Fibroblast of pulmonary artery (primary cell): ENCODE results near the gene NEU4.
A peak's percentile ranks its signal among the peaks of the same experiment; 100 is the strongest.
"Not testable (repeated sequence)": the region's sequence is repeated elsewhere in the genome, so short reads cannot be mapped to it uniquely, and the experiment has no call there.

Experiments used
- DNase-seq: peaks from one replicate; pipeline ENCODE4 v3.0.0-alpha.2; 2010; ENCODE audit warnings: low read depth
- H3K4me3 ChIP-seq: replicated peaks from 2 replicates; pipeline ENCODE4 v1.5.1; 2011; ENCODE audit warnings: low read depth, mild to moderate bottlenecking, control low read depth, low read length, moderate library complexity
- TF ChIP-seq, protein P1 (sequence below): IDR thresholded peaks from 2 replicates; pipeline ENCODE4 v1.5.1; 2011; ENCODE audit warnings: mild to moderate bottlenecking, control low read depth, low read length, inconsistent platforms; ENCODE audit errors: missing control alignments

NEU4 gene

DNA sequence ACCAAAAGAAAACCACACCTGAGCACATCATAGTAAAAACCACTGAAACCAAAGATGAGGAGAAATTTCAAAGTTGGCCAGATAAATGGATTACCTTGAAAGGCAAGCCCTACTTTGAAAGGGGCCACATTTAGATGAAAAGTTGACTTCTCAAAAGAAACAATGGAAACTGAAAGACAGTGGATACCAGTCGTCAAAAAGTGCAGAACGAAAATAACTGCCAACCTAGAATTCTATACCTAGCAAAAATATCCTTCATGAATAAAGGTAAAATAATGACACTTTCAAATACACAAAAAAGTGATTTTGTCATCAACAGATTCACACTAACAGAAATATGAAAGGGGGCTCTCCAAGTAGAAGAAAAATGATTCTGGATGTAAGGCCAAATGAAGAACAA, 18.4 kb downstream of the NEU4 start:
- DNase-seq = no peak
- TF ChIP-seq, protein P1, sequence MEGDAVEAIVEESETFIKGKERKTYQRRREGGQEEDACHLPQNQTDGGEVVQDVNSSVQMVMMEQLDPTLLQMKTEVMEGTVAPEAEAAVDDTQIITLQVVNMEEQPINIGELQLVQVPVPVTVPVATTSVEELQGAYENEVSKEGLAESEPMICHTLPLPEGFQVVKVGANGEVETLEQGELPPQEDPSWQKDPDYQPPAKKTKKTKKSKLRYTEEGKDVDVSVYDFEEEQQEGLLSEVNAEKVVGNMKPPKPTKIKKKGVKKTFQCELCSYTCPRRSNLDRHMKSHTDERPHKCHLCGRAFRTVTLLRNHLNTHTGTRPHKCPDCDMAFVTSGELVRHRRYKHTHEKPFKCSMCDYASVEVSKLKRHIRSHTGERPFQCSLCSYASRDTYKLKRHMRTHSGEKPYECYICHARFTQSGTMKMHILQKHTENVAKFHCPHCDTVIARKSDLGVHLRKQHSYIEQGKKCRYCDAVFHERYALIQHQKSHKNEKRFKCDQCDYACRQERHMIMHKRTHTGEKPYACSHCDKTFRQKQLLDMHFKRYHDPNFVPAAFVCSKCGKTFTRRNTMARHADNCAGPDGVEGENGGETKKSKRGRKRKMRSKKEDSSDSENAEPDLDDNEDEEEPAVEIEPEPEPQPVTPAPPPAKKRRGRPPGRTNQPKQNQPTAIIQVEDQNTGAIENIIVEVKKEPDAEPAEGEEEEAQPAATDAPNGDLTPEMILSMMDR = no peak
- no peak overlapping the region for H3K4me3 ChIP-seq

DNA sequence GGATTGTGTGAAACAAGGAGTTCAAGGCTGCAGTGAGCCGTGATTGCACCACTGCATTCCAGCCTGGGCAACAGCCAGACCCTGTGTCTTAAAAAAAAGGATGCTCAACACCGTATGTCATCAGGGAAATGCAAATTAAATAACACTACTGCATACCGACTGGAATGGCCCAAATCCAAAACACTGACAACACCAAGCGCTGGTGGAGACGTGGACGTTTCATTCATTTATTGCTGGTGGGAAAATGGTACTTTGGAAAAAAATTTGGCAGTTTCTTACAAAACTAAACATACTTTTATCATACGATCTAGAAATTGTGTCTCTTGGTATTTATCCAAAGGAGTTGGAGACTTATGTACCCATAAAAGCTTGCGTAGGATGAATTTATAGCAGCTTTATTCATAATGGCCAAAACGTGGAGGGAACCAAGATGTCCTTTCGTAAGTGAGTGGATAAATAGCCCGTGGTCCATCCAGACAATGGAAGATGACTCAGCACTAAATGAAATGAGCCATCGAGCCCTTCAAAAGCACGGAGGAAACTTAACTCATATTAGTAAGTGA, 24.2 kb downstream of the NEU4 start:
- DNase-seq = peak; percentile 63
- no peak overlapping the region for H3K4me3 ChIP-seq
- TF ChIP-seq, protein P1 = no peak

DNA sequence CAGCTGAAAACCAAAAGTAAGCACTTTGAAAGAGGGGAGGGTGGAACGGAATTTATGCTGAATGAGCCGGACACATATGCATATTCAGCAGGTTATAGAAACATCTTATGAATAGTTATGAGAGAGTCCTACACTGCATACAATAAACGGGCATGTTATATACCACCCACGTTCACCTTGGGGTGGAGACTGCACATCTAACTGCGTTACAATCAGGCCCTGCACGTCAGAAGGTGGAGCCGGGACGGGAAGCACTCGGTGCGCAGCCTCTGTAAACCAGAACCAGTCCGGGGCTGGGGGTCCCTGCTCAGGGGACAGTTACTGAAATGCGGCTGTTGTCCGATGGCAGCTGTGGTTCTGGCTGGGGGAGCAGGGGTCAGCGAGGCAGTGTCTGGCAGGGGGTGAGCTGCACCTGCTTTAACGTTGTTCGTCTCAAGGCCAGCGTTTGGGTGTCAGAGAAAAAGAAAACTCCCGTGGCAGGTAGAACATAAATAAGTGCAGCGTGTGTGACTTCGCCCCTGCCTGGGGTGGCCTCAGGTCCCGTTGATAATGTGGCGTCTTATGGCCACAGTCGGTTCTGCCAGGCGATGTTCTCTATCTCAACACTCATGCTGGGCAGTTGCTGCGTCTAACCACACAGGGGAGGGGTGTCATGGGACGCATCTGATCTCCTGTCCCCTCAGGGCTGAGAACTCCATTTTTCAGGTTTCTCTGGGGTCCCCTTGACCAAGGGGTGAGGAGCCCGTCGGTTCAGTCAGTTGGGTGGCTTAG, 24.9 kb downstream of the NEU4 start:
- H3K4me3 ChIP-seq = not testable (repeated sequence)

DNA sequence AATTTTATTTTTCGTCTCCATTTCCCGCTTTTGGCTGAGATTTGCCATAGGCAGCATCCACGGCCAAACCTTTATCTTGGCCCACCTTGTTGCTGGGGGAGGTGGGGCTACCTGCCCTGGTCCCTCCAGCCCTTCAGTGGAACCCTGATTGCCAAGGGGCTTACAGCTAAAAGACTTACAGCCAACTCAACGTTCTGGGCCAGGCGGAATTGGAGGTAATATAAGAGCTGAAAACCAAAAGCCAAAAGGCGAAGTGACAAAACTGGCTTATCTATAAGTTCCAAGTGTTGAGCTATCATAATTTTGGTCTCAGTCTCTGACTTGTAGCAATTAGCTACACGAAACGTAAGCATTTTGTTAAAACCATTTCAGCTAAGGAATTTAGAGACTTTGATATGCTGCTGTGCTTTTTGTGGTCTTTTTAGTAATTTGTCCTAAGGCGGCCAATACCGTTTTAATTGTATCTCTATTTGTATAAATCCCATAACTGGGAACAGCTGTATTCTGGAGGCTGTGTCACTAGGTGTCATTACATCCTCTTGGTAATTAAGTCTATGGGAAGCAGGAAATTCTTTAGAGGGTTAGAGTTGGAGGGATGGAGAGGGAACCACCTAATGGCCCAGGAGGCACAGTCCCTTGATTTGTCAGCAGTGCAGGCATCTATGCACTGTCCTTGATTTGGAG, 25.7 kb downstream of the NEU4 start:
- TF ChIP-seq, protein P1 = no peak
- DNase-seq = no peak
- no peak overlapping the region for H3K4me3 ChIP-seq

More for the DNA sequence above, 24.9 kb downstream of the NEU4 start:
- not testable (repeated sequence) for DNase-seq

- TF ChIP-seq, protein P1 = no peak
- DNase-seq = no peak
- H3K4me3 ChIP-seq = no peak overlapping the region
Observed at GRCh38 chr2:241835611-241836010, 26.6 kb downstream of the NEU4 start.

- DNase-seq = no peak
- no peak overlapping the region for H3K4me3 ChIP-seq
- TF ChIP-seq, protein P1 = no peak
Observed at GRCh38 chr2:241836292-241836691, 27.3 kb downstream of the NEU4 start.

DNA sequence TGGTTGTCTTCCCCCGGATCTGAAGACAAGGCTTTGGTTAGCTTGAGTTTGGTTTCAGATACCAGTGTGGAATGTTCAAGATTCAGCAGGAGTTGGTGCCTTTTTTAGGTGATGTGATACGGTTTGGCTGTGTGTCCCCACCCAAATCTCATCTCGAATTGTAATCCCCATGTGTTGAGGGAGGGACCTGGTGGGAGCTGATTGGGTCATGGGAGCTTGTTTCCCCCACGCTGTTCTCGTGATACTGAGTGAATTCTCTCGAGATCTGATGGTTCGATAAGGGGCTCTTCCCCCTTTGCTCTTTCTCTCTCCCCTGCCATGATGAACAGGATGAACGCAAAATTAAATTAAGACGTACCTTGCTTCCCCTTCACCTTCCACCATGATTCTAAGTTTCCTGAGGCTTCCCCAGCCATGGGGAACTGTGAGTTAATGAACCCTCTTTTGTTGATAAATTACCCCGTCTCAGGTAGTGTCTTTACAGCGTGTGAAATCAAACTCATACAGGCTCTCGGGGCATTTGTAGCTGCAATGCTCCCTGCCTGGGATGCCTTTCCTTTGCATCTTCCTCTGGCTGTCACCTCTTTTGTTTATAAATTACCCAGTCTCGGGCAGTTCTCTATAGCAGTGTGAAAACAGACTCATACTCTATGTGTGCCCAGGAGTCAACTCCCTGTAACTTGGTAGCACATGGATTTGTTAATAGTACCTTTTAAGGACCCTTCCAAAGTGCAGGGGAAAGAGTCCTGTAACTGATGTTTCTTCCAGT, 28.4 kb downstream of the NEU4 start:
- TF ChIP-seq, protein P1 = no peak
- no peak for DNase-seq

More for the DNA sequence above, 28.4 kb downstream of the NEU4 start:
- no peak overlapping the region for H3K4me3 ChIP-seq
